MM.1S (cell line): ENCODE measurements around the gene MYLK.

Source experiments
- EZH2 ChIP-seq: fragments of 300-600 bp; sonication (generic); optimal IDR thresholded peaks from 2 replicates; pipeline ENCODE3; 2017; ENCODE audit warnings: low read depth, mild to moderate bottlenecking, antibody characterized with exemption, low read length, mixed read lengths
- EZH2phosphoT487 ChIP-seq: fragments of 300-600 bp; sonication (generic); IDR thresholded peaks from 2 replicates; pipeline ENCODE4 v1.6.1; 2018; ENCODE audit warnings: antibody characterized with exemption, low read length
- TF ChIP-seq, protein P1 (sequence below): fragments of 300-600 bp; sonication (generic); IDR thresholded peaks from 2 replicates; pipeline ENCODE4 v1.5.1; 2016; ENCODE audit warnings: antibody characterized with exemption, low read length, mixed read lengths

DNA sequence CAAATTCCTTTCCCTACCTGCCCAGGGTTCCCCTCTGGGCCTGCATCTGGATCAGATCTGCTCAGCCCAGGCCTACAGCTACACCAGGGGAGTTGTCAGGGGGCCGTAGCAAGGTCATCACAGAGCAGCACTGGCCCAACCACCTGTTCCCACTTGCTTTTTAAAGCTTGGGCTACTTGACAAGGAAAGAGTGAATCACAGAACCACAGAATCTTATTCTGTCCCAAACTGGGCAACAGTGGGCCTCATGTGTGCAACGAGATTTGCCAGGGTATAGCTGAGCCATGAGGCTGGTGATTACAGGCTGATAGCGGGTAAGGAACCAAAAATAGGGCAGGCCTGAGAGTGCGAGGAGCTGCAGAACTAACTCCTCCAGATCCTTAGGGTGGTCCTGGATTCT lies 66.7 kb downstream of the MYLK start:
- TF ChIP-seq, protein P1, sequence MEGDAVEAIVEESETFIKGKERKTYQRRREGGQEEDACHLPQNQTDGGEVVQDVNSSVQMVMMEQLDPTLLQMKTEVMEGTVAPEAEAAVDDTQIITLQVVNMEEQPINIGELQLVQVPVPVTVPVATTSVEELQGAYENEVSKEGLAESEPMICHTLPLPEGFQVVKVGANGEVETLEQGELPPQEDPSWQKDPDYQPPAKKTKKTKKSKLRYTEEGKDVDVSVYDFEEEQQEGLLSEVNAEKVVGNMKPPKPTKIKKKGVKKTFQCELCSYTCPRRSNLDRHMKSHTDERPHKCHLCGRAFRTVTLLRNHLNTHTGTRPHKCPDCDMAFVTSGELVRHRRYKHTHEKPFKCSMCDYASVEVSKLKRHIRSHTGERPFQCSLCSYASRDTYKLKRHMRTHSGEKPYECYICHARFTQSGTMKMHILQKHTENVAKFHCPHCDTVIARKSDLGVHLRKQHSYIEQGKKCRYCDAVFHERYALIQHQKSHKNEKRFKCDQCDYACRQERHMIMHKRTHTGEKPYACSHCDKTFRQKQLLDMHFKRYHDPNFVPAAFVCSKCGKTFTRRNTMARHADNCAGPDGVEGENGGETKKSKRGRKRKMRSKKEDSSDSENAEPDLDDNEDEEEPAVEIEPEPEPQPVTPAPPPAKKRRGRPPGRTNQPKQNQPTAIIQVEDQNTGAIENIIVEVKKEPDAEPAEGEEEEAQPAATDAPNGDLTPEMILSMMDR = no peak
- TF ChIP-seq EZH2phosphoT487 = no peak
- no peak for TF ChIP-seq EZH2
